Neutrophil (primary cell): Measurements from ENCODE around the gene RLN2.
"Not testable (repeated sequence)": the region's sequence is repeated elsewhere in the genome, so short reads cannot be mapped to it uniquely, and the experiment has no call there.

Source experiments
- H3K27ac ChIP-seq: fragments of 200-600 bp; sonication (generic); 2 replicates; pipeline ENCODE4 v1.5.1; 2016; ENCODE audit warnings: mild to moderate bottlenecking, moderate library complexity
- H3K27me3 ChIP-seq: fragments of 200-600 bp; sonication (generic); 2 replicates; pipeline ENCODE4 v1.6.0; 2016; ENCODE audit warnings: mild to moderate bottlenecking
- H3K36me3 ChIP-seq: fragments of 200-600 bp; sonication (generic); 2 replicates; pipeline ENCODE4 v1.5.1; 2017
- H3K4me1 ChIP-seq, 2 experiments: fragments of 200-600 bp in 1 of 2; sonication (generic) in 1 of 2; 1 replicate in 1 of 2; 2 replicates in 1 of 2; pipeline versions ENCODE4 v1.5.1 to v1.6.1; 2013 to 2016; ENCODE audit warnings: low read depth in 1 of 2, low read length in 1 of 2, mild to moderate bottlenecking in 1 of 2, moderate library complexity in 1 of 2; ENCODE audit not compliant: control insufficient read depth in 1 of 2, insufficient read depth in 1 of 2
- H3K4me3 ChIP-seq, 2 experiments: fragments of 200-600 bp in 1 of 2; sonication (generic) in 1 of 2; 1 replicate in 1 of 2; 2 replicates in 1 of 2; pipeline ENCODE4 v1.5.1; 2013 to 2016; ENCODE audit warnings: low read depth in 1 of 2, low read length in 1 of 2, mild to moderate bottlenecking in 1 of 2, moderate library complexity in 1 of 2
- H3K9me3 ChIP-seq: fragments of 200-600 bp; sonication (generic); 2 replicates; pipeline ENCODE4 v1.5.1; 2016
- TF ChIP-seq, protein P1 (sequence below): fragments of 200-600 bp; sonication (generic); IDR thresholded peaks from 2 replicates; pipeline ENCODE4 v1.5.1; 2016; ENCODE audit warnings: antibody characterized with exemption

The RLN2 gene, protein sequence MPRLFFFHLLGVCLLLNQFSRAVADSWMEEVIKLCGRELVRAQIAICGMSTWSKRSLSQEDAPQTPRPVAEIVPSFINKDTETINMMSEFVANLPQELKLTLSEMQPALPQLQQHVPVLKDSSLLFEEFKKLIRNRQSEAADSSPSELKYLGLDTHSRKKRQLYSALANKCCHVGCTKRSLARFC

DNA sequence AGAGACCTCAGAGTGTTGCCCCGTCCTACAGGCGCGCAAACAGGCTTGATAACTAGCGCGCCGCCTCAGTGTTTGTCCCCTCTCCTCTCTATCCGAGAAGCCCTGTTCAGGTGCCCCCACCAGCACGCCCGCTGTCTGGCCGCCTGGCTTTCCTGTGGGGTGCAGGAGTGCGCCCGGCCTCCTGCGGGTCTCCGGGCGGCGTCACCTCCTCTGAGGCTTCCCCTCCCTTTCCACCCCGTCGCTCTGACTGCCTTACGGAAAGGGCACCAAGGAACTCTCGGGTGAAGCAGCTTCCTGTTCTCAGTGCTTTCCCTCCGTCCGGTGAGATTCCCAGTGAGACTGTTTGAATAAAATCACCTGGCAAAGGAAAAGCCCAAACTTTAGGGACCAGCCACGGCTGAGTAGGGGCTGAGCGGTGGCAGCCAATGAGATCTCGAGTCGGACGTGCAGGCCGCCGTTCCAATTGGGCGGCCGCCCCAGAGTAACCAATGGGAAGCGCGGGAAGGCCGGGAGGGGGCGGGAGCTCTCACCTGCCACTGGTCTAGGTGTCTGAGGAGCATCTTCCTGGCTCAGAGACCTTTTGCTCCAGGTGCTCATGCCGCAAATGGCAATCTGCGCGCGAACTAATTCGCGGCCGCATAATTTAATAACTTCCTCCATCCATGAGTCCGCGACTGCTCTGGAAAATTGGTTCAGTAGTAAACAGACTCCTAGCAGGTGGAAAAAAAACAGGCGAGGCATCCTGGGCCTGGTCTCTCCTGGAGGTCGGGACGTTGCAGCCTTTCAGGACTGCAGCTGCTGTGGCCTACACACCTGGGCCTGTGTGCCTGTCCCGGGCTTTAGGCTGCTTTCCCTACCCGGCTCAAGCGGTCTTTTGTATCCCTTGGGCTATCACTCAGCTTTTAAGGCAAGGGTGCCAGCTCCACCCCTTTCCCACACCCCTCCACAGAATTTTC, at the start of gene RLN2:
TSS of gene RLN2 (minus strand) at position 877 of the 956 bp plus-strand sequence. CDS start at position 741, 136 bp downstream.
- peaks cover 48% of the 10 kb centered on the region for H3K27me3 ChIP-seq
- not testable (repeated sequence) for H3K4me3 ChIP-seq, H3K27ac ChIP-seq, H3K4me1 ChIP-seq, H3K9me3 ChIP-seq, H3K36me3 ChIP-seq

DNA sequence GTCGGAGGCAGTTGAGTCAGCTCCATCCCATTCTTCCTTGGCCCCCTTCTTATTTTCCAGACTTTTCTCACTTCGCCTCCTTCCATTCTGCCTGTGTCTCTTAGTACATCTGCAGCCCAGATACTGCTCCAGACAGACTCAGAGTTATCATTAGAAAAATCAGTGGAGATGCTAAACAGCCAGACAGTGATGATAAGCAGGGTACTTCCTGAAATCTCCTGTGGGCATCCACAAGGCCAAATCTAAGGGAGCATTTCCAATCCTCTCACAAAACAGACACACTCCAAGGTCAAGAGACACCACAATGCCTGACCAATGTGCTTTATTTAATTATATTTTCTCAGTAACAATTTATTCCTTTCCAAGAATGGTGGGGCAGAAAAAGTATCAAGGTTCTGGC, 49.7 kb upstream of the RLN2 start:
- Histone ChIP-seq H3K27me3 (no peaks in the 10 kb centered on the region), H3K4me1 (no peaks in the 10 kb centered on the region), H3K4me3 (no peak overlapping the region), H3K27ac (no peak overlapping the region), H3K9me3 (no peaks in the 10 kb centered on the region), H3K36me3 (no peaks in the 10 kb centered on the region)
- TF ChIP-seq, protein P1, sequence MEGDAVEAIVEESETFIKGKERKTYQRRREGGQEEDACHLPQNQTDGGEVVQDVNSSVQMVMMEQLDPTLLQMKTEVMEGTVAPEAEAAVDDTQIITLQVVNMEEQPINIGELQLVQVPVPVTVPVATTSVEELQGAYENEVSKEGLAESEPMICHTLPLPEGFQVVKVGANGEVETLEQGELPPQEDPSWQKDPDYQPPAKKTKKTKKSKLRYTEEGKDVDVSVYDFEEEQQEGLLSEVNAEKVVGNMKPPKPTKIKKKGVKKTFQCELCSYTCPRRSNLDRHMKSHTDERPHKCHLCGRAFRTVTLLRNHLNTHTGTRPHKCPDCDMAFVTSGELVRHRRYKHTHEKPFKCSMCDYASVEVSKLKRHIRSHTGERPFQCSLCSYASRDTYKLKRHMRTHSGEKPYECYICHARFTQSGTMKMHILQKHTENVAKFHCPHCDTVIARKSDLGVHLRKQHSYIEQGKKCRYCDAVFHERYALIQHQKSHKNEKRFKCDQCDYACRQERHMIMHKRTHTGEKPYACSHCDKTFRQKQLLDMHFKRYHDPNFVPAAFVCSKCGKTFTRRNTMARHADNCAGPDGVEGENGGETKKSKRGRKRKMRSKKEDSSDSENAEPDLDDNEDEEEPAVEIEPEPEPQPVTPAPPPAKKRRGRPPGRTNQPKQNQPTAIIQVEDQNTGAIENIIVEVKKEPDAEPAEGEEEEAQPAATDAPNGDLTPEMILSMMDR = no peak

DNA sequence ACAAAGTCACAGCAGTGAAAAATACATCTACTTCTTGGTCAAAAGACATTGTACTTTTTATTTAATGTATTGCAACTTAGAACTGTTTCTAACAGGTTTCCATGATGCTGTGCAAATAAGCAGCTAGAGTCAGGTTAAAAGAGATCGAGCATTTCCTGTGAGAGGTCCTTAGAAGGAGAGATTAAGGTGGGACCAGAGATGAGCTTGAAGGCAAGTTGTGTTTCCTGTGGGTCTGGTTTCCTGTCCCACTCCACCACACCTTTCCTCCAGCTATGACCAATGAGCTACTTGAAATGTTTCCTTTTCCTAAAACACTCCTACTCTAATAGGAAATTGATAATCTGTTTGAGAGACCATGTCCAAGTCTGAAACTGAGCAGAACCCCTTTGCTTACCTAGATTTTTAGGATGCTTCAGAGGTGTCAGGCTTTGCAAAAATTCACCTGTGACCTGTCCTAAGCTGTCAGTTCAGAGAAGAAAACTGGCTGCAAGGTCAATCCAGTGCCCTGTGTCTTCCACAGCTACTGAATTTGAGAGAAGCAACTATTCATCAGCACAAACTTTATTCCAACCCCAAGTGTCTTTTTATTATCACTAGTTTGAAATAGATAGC, 48.2 kb upstream of the RLN2 start:
- no peaks in the 10 kb centered on the region for H3K9me3 ChIP-seq
- H3K27ac ChIP-seq = no peak overlapping the region
- no peaks in the 10 kb centered on the region for H3K36me3 ChIP-seq
- H3K4me1 ChIP-seq = no peaks in the 10 kb centered on the region
- TF ChIP-seq, protein P1 = no peak
- no peak overlapping the region for H3K4me3 ChIP-seq
- H3K27me3 ChIP-seq = no peaks in the 10 kb centered on the region

DNA sequence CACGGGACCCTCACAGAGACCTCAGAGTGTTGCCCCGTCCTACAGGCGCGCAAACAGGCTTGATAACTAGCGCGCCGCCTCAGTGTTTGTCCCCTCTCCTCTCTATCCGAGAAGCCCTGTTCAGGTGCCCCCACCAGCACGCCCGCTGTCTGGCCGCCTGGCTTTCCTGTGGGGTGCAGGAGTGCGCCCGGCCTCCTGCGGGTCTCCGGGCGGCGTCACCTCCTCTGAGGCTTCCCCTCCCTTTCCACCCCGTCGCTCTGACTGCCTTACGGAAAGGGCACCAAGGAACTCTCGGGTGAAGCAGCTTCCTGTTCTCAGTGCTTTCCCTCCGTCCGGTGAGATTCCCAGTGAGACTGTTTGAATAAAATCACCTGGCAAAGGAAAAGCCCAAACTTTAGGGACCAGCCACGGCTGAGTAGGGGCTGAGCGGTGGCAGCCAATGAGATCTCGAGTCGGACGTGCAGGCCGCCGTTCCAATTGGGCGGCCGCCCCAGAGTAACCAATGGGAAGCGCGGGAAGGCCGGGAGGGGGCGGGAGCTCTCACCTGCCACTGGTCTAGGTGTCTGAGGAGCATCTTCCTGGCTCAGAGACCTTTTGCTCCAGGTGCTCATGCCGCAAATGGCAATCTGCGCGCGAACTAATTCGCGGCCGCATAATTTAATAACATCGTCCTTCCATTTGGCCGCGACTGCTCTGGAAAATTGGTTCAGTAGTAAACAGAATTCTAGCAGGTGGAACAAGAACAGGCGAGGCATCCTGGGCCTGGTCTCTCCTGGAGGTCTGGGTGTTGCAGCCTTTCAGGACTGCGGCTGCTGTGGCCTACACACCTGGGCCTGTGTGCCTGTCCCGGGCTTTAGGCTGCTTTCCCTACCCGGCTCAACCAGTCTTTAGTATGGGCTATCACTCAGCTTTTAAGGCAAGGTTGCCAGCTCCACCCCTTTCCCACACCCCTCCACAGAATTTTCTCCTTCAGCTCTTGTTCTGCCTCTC, 34.8 kb upstream of the RLN2 start, which contains the start of gene RLN1:
TSS of gene RLN1 (minus strand) at position 885 of the 990 bp plus-strand sequence. CDS start at position 755, 130 bp downstream.
- H3K4me3 ChIP-seq, H3K27ac ChIP-seq, H3K9me3 ChIP-seq, H3K36me3 ChIP-seq, H3K4me1 ChIP-seq: not testable (repeated sequence)
- H3K27me3 ChIP-seq = peaks cover 23% of the 10 kb centered on the region

DNA sequence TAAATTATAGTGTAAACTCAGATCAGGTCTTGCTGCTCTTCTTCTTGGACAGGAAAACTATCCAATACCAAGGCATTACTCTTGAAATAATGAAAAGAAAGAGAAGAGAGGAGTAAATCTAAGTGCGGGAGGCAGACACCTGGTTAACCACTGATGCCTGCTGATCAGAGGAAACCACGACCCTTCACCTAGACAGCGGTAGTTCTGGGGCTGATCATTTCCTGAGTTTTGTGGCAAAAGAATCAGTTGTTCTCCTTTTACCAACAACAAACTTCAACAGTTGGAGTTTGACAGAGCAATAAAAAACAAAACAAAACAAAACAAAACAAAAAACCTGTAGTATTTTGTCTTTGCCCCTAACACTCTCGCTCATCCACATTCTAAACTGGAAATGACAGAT, 32.2 kb upstream of the RLN2 start:
- TF ChIP-seq, protein P1 = no peak
- H3K27me3 ChIP-seq = peaks cover 23% of the 10 kb centered on the region
- H3K4me1 ChIP-seq = no peaks in the 10 kb centered on the region
- no peaks in the 10 kb centered on the region for H3K9me3 ChIP-seq
- no peak overlapping the region for H3K27ac ChIP-seq
- H3K36me3 ChIP-seq = no peaks in the 10 kb centered on the region
- no peak overlapping the region for H3K4me3 ChIP-seq

DNA sequence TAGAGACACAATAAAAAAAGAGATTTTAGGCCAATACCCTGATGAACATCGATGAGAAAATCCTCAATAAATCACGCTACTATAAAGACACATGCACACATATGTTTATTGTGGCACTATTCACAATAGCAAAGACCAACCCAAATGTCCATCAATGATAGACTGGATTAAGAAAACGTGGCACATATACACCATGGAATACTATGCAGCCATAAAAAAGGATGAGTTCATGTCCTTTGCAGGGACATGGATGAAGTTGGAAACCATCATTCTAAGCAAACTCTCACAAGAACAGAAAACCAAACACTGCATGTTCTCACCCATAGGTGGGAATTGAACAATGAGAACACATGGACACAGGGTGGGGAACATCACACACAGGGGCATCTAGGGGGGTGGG, 26.8 kb upstream of the RLN2 start:
- H3K4me3 ChIP-seq, H3K9me3 ChIP-seq, H3K4me1 ChIP-seq, H3K27ac ChIP-seq, H3K36me3 ChIP-seq, H3K27me3 ChIP-seq: not testable (repeated sequence)
